Measurements from ENCODE around the gene SLC39A3.
A peak's percentile ranks its signal among the peaks of the same experiment; 100 is the strongest.

The SLC39A3 gene

GRCh38 chr19:2756921-2757881 is 17.4 kb upstream of the SLC39A3 start:
- Histone ChIP-seq H3K27ac (ENCODE audit: low read depth, low read length) (no peak overlapping the region; the same call in 1 of the 2 replicates), H3K4me3 (ENCODE audit: low read depth, low read length) (no peak overlapping the region), H3K27me3 (ENCODE audit: control insufficient read depth, insufficient read depth, low read length) (no peaks in the 10 kb centered on the region), H3K9me3 (ENCODE audit: control insufficient read depth, insufficient read depth, low read depth, low read length) (no peaks in the 10 kb centered on the region), H3K36me3 (ENCODE audit: control insufficient read depth, insufficient read depth, low read length) (peaks cover 87% of the 10 kb centered on the region), H3K4me1 (ENCODE audit: control insufficient read depth, insufficient read depth, low read length) (no peaks in the 10 kb centered on the region), H3K9ac (ENCODE audit: low read length) (no peak overlapping the region)

GRCh38 chr19:2756477-2756876 is 16.7 kb upstream of the SLC39A3 start:
- no peak overlapping the region for H3K4me3 ChIP-seq (ENCODE audit: low read depth, low read length)

GRCh38 chr19:2755811-2756210 is 16.0 kb upstream of the SLC39A3 start:
- no peaks in the 10 kb centered on the region for H3K4me1 ChIP-seq (ENCODE audit: control insufficient read depth, insufficient read depth, low read length)
- no peak overlapping the region for H3K27ac ChIP-seq (ENCODE audit: low read depth, low read length)
- H3K9me3 ChIP-seq (ENCODE audit: control insufficient read depth, insufficient read depth, low read depth, low read length), result no peaks in the 10 kb centered on the region
- no peaks in the 10 kb centered on the region for H3K27me3 ChIP-seq (ENCODE audit: control insufficient read depth, insufficient read depth, low read length)
- H3K36me3 ChIP-seq (ENCODE audit: control insufficient read depth, insufficient read depth, low read length), result peaks cover 75% of the 10 kb centered on the region
- H3K9ac ChIP-seq (ENCODE audit: low read length), result no peak overlapping the region
- H3K4me3 ChIP-seq (ENCODE audit: low read depth, low read length), result no peak overlapping the region

More at GRCh38 chr19:2756477-2756876, 16.7 kb upstream of the SLC39A3 start:
- Histone ChIP-seq H3K9me3 (ENCODE audit: control insufficient read depth, insufficient read depth, low read depth, low read length) (no peaks in the 10 kb centered on the region), H3K27ac (ENCODE audit: low read depth, low read length) (no peak overlapping the region; the same call in 1 of the 2 replicates), H3K9ac (ENCODE audit: low read length) (no peak overlapping the region), H3K36me3 (ENCODE audit: control insufficient read depth, insufficient read depth, low read length) (peaks cover 81% of the 10 kb centered on the region), H3K4me1 (ENCODE audit: control insufficient read depth, insufficient read depth, low read length) (no peaks in the 10 kb centered on the region), H3K27me3 (ENCODE audit: control insufficient read depth, insufficient read depth, low read length) (no peaks in the 10 kb centered on the region)

GRCh38 chr19:2755448-2755705 is 15.6 kb upstream of the SLC39A3 start:
- Histone ChIP-seq H3K4me1 (ENCODE audit: control insufficient read depth, insufficient read depth, low read length) (no peaks in the 10 kb centered on the region), H3K27ac (ENCODE audit: low read depth, low read length) (no peak overlapping the region), H3K9ac (ENCODE audit: low read length) (no peak overlapping the region), H3K4me3 (ENCODE audit: low read depth, low read length) (no peak overlapping the region), H3K9me3 (ENCODE audit: control insufficient read depth, insufficient read depth, low read depth, low read length) (no peaks in the 10 kb centered on the region), H3K36me3 (ENCODE audit: control insufficient read depth, insufficient read depth, low read length) (peaks cover 71% of the 10 kb centered on the region), H3K27me3 (ENCODE audit: control insufficient read depth, insufficient read depth, low read length) (no peaks in the 10 kb centered on the region)

- H3K9me3 ChIP-seq (ENCODE audit: control insufficient read depth, insufficient read depth, low read depth, low read length), result no peaks in the 10 kb centered on the region
- no peak overlapping the region for H3K27ac ChIP-seq (ENCODE audit: low read depth, low read length)
- peaks cover 68% of the 10 kb centered on the region for H3K36me3 ChIP-seq (ENCODE audit: control insufficient read depth, insufficient read depth, low read length)
- no peaks in the 10 kb centered on the region for H3K4me1 ChIP-seq (ENCODE audit: control insufficient read depth, insufficient read depth, low read length)
- H3K4me3 ChIP-seq (ENCODE audit: low read depth, low read length), result no peak overlapping the region
- no peak overlapping the region for H3K9ac ChIP-seq (ENCODE audit: low read length)
- no peaks in the 10 kb centered on the region for H3K27me3 ChIP-seq (ENCODE audit: control insufficient read depth, insufficient read depth, low read length)
Observed at GRCh38 chr19:2754659-2755447, 15.0 kb upstream of the SLC39A3 start.

GRCh38 chr19:2751438-2751830 is 11.6 kb upstream of the SLC39A3 start:
- H3K27me3 ChIP-seq (ENCODE audit: control insufficient read depth, insufficient read depth, low read length), result no peaks in the 10 kb centered on the region; the same call in 1 of the 2 replicates
- peaks cover 37% of the 10 kb centered on the region for H3K36me3 ChIP-seq (ENCODE audit: control insufficient read depth, insufficient read depth, low read length)
- no peak overlapping the region for H3K4me3 ChIP-seq (ENCODE audit: low read depth, low read length)
- no peak overlapping the region for H3K27ac ChIP-seq (ENCODE audit: low read depth, low read length)
- no peaks in the 10 kb centered on the region for H3K9me3 ChIP-seq (ENCODE audit: control insufficient read depth, insufficient read depth, low read depth, low read length)
- H3K4me1 ChIP-seq (ENCODE audit: control insufficient read depth, insufficient read depth, low read length), result no peaks in the 10 kb centered on the region
- H3K9ac ChIP-seq (ENCODE audit: low read length), result no peak overlapping the region

GRCh38 chr19:2750808-2751437 is 11.1 kb upstream of the SLC39A3 start:
- no peaks in the 10 kb centered on the region; the same call in 1 of the 2 replicates for H3K27me3 ChIP-seq (ENCODE audit: control insufficient read depth, insufficient read depth, low read length)
- no peaks in the 10 kb centered on the region for H3K9me3 ChIP-seq (ENCODE audit: control insufficient read depth, insufficient read depth, low read depth, low read length)
- H3K27ac ChIP-seq (ENCODE audit: low read depth, low read length), result no peak overlapping the region
- H3K4me1 ChIP-seq (ENCODE audit: control insufficient read depth, insufficient read depth, low read length), result no peaks in the 10 kb centered on the region
- peaks cover 32% of the 10 kb centered on the region for H3K36me3 ChIP-seq (ENCODE audit: control insufficient read depth, insufficient read depth, low read length)
- H3K9ac ChIP-seq (ENCODE audit: low read length), result no peak overlapping the region
- no peak overlapping the region for H3K4me3 ChIP-seq (ENCODE audit: low read depth, low read length)

- no peaks in the 10 kb centered on the region for H3K4me1 ChIP-seq (ENCODE audit: control insufficient read depth, insufficient read depth, low read length)
- no peak overlapping the region for H3K27ac ChIP-seq (ENCODE audit: low read depth, low read length)
- no peak overlapping the region for H3K4me3 ChIP-seq (ENCODE audit: low read depth, low read length)
- H3K9me3 ChIP-seq (ENCODE audit: control insufficient read depth, insufficient read depth, low read depth, low read length), result no peaks in the 10 kb centered on the region
- H3K9ac ChIP-seq (ENCODE audit: low read length), result no peak overlapping the region
- no peaks in the 10 kb centered on the region for H3K36me3 ChIP-seq (ENCODE audit: control insufficient read depth, insufficient read depth, low read length)
- H3K27me3 ChIP-seq (ENCODE audit: control insufficient read depth, insufficient read depth, low read length), result peaks cover 8% of the 10 kb centered on the region
Observed at GRCh38 chr19:2747349-2747748, 7.5 kb upstream of the SLC39A3 start.

- peaks cover 2% of the 10 kb centered on the region; the same call in 1 of the 2 replicates for H3K4me1 ChIP-seq (ENCODE audit: control insufficient read depth, insufficient read depth, low read length)
- H3K4me3 ChIP-seq (ENCODE audit: low read depth, low read length), result no peak overlapping the region
- peaks cover 11% of the 10 kb centered on the region for H3K27me3 ChIP-seq (ENCODE audit: control insufficient read depth, insufficient read depth, low read length)
- no peaks in the 10 kb centered on the region for H3K9me3 ChIP-seq (ENCODE audit: control insufficient read depth, insufficient read depth, low read depth, low read length)
- H3K36me3 ChIP-seq (ENCODE audit: control insufficient read depth, insufficient read depth, low read length), result no peaks in the 10 kb centered on the region
- H3K27ac ChIP-seq (ENCODE audit: low read depth, low read length), result no peak overlapping the region
- H3K9ac ChIP-seq (ENCODE audit: low read length), result no peak overlapping the region
Observed at GRCh38 chr19:2744113-2744512, 4.3 kb upstream of the SLC39A3 start.

- Histone ChIP-seq H3K4me3 (ENCODE audit: low read depth, low read length) (no peak overlapping the region), H3K4me1 (ENCODE audit: control insufficient read depth, insufficient read depth, low read length) (peaks cover 3% of the 10 kb centered on the region; the same call in 1 of the 2 replicates), H3K27ac (ENCODE audit: low read depth, low read length) (no peak overlapping the region), H3K27me3 (ENCODE audit: control insufficient read depth, insufficient read depth, low read length) (peaks cover 11% of the 10 kb centered on the region), H3K9ac (ENCODE audit: low read length) (no peak overlapping the region), H3K36me3 (ENCODE audit: control insufficient read depth, insufficient read depth, low read length) (no peaks in the 10 kb centered on the region), H3K9me3 (ENCODE audit: control insufficient read depth, insufficient read depth, low read depth, low read length) (no peaks in the 10 kb centered on the region)
Observed at GRCh38 chr19:2743099-2743498, 3.3 kb upstream of the SLC39A3 start.

GRCh38 chr19:2740314-2740656 is 468 bp upstream of the SLC39A3 start:
- H3K27ac ChIP-seq (ENCODE audit: low read depth, low read length), result no peak overlapping the region
- peaks cover 19% of the 10 kb centered on the region for H3K36me3 ChIP-seq (ENCODE audit: control insufficient read depth, insufficient read depth, low read length)
- peaks cover 11% of the 10 kb centered on the region for H3K27me3 ChIP-seq (ENCODE audit: control insufficient read depth, insufficient read depth, low read length)
- H3K4me3 ChIP-seq (ENCODE audit: low read depth, low read length), result 0 out of 2 replicates have a peak overlapping the region, but pooled peaks have one; percentile 20
- no peak overlapping the region for H3K9ac ChIP-seq (ENCODE audit: low read length)
- peaks cover 10% of the 10 kb centered on the region for H3K9me3 ChIP-seq (ENCODE audit: control insufficient read depth, insufficient read depth, low read depth, low read length)
- peaks cover 3% of the 10 kb centered on the region; the same call in 1 of the 2 replicates for H3K4me1 ChIP-seq (ENCODE audit: control insufficient read depth, insufficient read depth, low read length)
